Tibial artery (tissue), 4 donors: ENCODE data around the gene PPP2R2B.

ENCODE experiments used
- DNase-seq, 2 donors: peaks; one replicate each; pipeline ENCODE4 v3.0.0-alpha.2; 2019
- H3K27ac ChIP-seq, 2 donors: fragments of 200-600 bp; sonication (generic) in 1 of 2; 1 replicate in 1 of 2; 2 replicates in 1 of 2; pipeline ENCODE4 v1.5.1; 2018 to 2019; ENCODE audit warnings: mild to moderate bottlenecking in 1 of 2
- H3K27me3 ChIP-seq, 2 donors: fragments of 200-600 bp; sonication (generic) in 1 of 2; one replicate each; pipeline versions ENCODE4 v1.5.1 to v1.6.0; 2016 to 2019
- H3K36me3 ChIP-seq, 3 donors: fragments of 200-600 bp; sonication (generic) in 2 of 3; one replicate each; pipeline ENCODE4 v1.5.1; 2016 to 2019; ENCODE audit warnings: mild to moderate bottlenecking in 2 of 3
- H3K4me1 ChIP-seq, 4 donors: fragments of 200-600 bp; sonication (generic) in 2 of 4; 1 replicate in 3 of 4; 2 replicates in 1 of 4; pipeline ENCODE4 v1.5.1; 2016 to 2019
- H3K4me3 ChIP-seq, 2 donors: fragments of 200-600 bp; sonication (generic) in 1 of 2; 1 replicate in 1 of 2; 2 replicates in 1 of 2; pipeline ENCODE4 v1.5.1; 2018 to 2019; ENCODE audit warnings: mild to moderate bottlenecking in 2 of 2
- H3K9me3 ChIP-seq, 3 donors: fragments of 200-600 bp; sonication (generic) in 1 of 3; one replicate each; pipeline ENCODE4 v1.5.1; 2016 to 2019
- CTCF ChIP-seq, 2 experiments: fragments of 200-600 bp in 1 of 2; fragments of 450-650 bp in 1 of 2; IDR thresholded peaks; one replicate each; pipeline ENCODE4 v1.5.1; 2017 to 2019; ENCODE audit warnings: antibody characterized with exemption in 2 of 2, mild to moderate bottlenecking in 1 of 2, moderate library complexity in 1 of 2
- intact Hi-C: fragments of 100-400 bp; cut with DNase I; formaldehyde crosslinking; loops from one replicate; pipeline ENCODE4 v1.15.0; 2023; ENCODE audit warnings: low total_unique reads

Gene PPP2R2B

GRCh38 chr5:146893991-146894390 is 15.4 kb upstream of the PPP2R2B start:
- no peaks in the 10 kb centered on the region for H3K4me1 ChIP-seq
- no peak for TF ChIP-seq CTCF (IDR thresholded peaks at IDR 0.05)
- DNase-seq: no peak
- no peak overlapping the region for H3K4me3 ChIP-seq
- H3K27me3 ChIP-seq: no peaks in the 10 kb centered on the region
- H3K27ac ChIP-seq: no peak overlapping the region
- no peaks in the 10 kb centered on the region for H3K9me3 ChIP-seq
- intact Hi-C loops: no loop called here
- H3K36me3 ChIP-seq: no peaks in the 10 kb centered on the region

GRCh38 chr5:146892231-146892630 is 13.7 kb upstream of the PPP2R2B start:
- H3K27ac ChIP-seq: no peak overlapping the region
- intact Hi-C loops: no loop called here
- no peaks in the 10 kb centered on the region for H3K27me3 ChIP-seq
- no peaks in the 10 kb centered on the region for H3K4me1 ChIP-seq
- no peaks in the 10 kb centered on the region for H3K36me3 ChIP-seq
- no peak for DNase-seq
- no peak for TF ChIP-seq CTCF (IDR thresholded peaks at IDR 0.05)
- H3K9me3 ChIP-seq: no peaks in the 10 kb centered on the region
- no peak overlapping the region for H3K4me3 ChIP-seq

GRCh38 chr5:146891511-146891910 is 13.0 kb upstream of the PPP2R2B start:
- no peak for DNase-seq
- no peaks in the 10 kb centered on the region for H3K27me3 ChIP-seq
- H3K4me1 ChIP-seq: no peaks in the 10 kb centered on the region
- no peak overlapping the region for H3K27ac ChIP-seq
- no peaks in the 10 kb centered on the region for H3K9me3 ChIP-seq
- intact Hi-C loops: no loop called here
- TF ChIP-seq CTCF (IDR thresholded peaks at IDR 0.05): no peak
- no peaks in the 10 kb centered on the region for H3K36me3 ChIP-seq
- no peak overlapping the region for H3K4me3 ChIP-seq

- Histone ChIP-seq H3K27me3 (no peaks in the 10 kb centered on the region), H3K4me1 (no peaks in the 10 kb centered on the region)
These were observed 12.3 kb upstream of the PPP2R2B start for GRCh38 chr5:146890731-146891440.

GRCh38 chr5:146890066-146890465 is 11.5 kb upstream of the PPP2R2B start:
- Histone ChIP-seq H3K27me3 (no peaks in the 10 kb centered on the region), H3K36me3 (no peaks in the 10 kb centered on the region), H3K27ac (no peak overlapping the region), H3K4me3 (no peak overlapping the region), H3K4me1 (no peaks in the 10 kb centered on the region), H3K9me3 (no peaks in the 10 kb centered on the region)
- no peak for DNase-seq
- intact Hi-C loops: no loop called here
- no peak for TF ChIP-seq CTCF (IDR thresholded peaks at IDR 0.05)

More at GRCh38 chr5:146890731-146891440, 12.3 kb upstream of the PPP2R2B start:
- no peak overlapping the region for H3K27ac ChIP-seq
- TF ChIP-seq CTCF (IDR thresholded peaks at IDR 0.05): no peak
- H3K36me3 ChIP-seq: no peaks in the 10 kb centered on the region
- no peak overlapping the region for H3K4me3 ChIP-seq
- no peak for DNase-seq
- intact Hi-C loops: no loop called here
- H3K9me3 ChIP-seq: no peaks in the 10 kb centered on the region

- H3K27ac ChIP-seq: no peak overlapping the region
- no peaks in the 10 kb centered on the region for H3K36me3 ChIP-seq
- no peak for TF ChIP-seq CTCF (IDR thresholded peaks at IDR 0.05)
- H3K27me3 ChIP-seq: no peaks in the 10 kb centered on the region
- H3K4me3 ChIP-seq: no peak overlapping the region
- DNase-seq: no peak
- intact Hi-C loops: no loop called here
- H3K9me3 ChIP-seq: no peaks in the 10 kb centered on the region
- no peaks in the 10 kb centered on the region for H3K4me1 ChIP-seq
These were observed 10.6 kb upstream of the PPP2R2B start for GRCh38 chr5:146889169-146889568.
